HG03064 (cell line): ENCODE data around the gene BCL2L13.

Source experiments
- ATAC-seq: cut with Tn5 transposase; IDR thresholded peaks from one replicate; pipeline ENCODE4 v1.9.1; 2021; ENCODE audit warnings: low read depth; ENCODE audit not compliant: unreplicated experiment

The BCL2L13 gene

DNA sequence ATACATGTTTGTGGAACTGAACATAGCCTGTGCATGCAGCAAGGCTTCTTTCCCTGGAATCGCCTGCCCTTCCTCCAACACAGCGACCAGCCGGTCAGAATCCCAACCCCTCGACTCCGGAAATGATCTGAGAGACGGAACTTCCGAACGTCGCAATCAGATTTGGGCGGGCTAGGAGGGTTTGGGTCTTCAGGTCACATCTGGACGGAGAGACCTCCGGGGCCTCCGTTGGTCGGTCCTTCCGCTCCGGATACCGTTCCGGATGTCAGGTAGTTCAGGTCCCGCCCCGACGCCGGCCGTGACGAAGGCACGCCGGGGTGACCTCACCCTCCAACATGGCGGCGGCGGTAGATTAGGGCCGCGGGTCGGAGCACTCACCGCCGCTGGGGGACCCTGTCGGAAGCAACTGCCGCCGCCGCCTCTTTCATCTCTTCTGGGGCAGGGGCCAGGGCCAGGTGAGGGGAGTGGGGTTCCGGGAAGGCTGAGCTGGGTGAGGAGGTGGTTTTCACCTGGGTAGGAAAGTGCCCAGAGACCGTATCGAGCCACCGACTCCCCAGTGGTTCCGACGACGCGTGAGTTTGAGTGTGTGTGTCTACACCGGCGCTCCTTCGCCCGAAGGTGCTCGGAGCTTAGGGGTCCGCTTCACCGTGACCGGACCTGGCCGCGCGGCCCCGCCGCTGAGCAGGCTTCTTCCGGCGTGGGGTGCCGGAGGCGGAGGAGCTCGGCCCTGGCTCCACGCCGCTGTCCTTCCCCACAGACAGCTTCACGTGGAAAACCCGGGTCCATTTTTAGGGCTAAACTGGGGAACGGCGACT, at the start of gene BCL2L13:
Gene BCL2L13, plus strand, starts transcription at position 326 of the 815 bp plus-strand sequence. CDS start 16,955 bp downstream, outside the sequence.
- peak; percentile 97 for ATAC-seq

DNA sequence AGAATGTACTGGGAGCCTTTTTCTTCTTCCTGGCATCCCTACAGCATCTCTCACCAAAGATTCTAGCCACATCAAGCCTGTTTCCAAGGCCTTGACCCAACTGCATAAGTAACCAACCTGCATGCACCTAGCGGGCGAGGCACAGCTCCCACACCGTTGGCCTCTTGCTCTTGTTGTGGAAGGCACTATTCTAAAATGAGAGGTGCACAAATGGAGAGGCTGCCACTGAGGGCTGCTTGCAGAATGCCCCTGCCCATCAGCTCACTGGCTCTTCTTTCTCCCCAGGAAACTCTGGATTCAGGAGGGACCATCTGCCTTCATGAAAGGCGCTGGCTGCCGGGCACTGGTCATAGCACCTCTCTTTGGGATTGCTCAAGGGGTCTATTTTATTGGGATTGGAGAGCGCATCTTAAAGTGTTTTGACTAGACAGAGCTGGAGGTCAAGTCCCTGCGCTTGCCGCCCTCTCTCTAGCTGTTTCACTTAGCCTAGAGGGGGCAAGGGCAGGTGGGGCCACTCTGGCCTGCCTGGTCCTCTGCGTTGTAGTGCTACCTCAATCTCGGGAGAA, 48.7 kb upstream of the BCL2L13 start:
- ATAC-seq, result no peak

DNA sequence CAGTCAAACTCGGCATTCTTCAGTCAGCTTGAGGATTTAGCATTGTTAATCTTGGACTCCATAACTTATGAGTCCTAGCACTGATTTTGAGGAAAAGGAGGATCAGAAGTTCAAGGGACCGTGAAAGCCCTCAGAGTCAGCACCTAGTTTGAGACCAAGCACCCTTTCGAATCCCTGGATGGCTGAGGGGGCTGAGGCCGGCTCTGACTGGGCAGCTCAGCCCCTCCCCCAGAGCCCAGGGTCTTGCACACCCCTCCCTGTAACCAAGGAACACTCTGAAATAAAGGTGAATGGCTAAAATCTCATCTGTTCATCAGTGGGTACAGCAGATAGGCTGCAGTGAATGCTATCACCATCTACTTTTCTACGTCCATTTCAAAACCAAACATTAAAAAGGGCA, 48.0 kb upstream of the BCL2L13 start:
- ATAC-seq, result no peak

- ATAC-seq, result no peak
Measured at GRCh38 chr22:17592201-17592600, 46.4 kb upstream of the BCL2L13 start.

GRCh38 chr22:17596226-17596625, 42.3 kb upstream of the BCL2L13 start:
- ATAC-seq, result no peak

GRCh38 chr22:17597217-17597616, 41.3 kb upstream of the BCL2L13 start:
- no peak for ATAC-seq

- no peak for ATAC-seq
Measured at GRCh38 chr22:17598318-17598717, 40.2 kb upstream of the BCL2L13 start.

DNA sequence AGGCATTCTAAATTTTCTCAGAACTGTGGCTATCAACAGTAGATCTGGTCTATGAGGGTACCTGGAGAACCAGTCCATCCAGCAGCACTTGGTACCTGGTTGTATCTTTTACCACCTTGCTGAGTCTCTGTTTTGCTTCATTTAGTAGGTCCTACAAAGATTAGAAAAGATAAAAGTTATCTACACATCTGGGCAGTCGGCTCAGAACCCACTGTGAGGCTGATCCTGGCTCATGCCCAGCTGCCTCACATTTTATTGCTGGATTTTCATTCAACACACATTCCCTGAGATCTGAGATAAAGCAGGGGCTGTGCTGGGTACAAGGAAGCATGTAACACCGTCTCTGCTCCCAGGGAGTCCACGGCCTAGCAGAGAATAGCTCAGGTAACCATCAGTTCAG, 37.5 kb upstream of the BCL2L13 start:
- no peak for ATAC-seq

DNA sequence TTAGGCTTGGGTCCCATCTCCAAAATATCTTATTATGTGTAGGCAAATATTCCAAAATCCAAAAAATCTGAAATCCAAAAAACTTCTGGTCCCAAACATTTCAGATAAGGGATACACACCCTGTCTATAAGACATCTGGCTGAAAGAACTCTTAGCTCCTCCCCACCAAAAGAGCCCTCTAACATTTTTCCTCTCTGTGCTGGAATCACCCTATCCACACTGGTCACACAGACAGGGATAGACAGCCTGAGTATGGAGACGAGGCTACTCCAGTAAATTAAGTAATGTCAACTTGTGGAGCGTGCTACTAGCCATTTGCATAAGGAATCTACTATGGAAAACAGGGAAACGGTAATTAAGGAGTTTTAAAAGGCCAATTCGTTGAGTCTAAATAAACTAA, 34.9 kb upstream of the BCL2L13 start:
- no peak for ATAC-seq

DNA sequence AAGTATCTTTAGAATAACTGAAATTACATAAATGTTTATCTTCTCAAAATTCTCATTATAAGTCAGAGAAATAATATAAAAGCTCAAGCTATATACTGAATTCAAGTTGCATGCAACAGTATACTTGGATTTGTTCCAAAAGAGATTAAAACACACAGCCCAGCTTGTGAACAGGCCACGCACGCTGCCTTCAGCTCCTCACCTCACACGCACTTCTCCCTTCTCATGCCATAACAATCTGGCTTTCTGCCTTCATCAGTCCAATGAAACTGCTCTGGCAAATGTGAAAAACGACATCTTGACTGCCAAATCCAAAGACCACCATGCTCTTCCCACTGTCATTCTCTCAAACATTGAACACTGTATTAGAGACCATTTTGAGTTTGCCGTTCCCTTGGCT, 32.1 kb upstream of the BCL2L13 start:
- ATAC-seq, result no peak

GRCh38 chr22:17607891-17608521, 30.6 kb upstream of the BCL2L13 start:
- ATAC-seq, result no peak

GRCh38 chr22:17612057-17612456, 26.5 kb upstream of the BCL2L13 start:
- ATAC-seq, result no peak

DNA sequence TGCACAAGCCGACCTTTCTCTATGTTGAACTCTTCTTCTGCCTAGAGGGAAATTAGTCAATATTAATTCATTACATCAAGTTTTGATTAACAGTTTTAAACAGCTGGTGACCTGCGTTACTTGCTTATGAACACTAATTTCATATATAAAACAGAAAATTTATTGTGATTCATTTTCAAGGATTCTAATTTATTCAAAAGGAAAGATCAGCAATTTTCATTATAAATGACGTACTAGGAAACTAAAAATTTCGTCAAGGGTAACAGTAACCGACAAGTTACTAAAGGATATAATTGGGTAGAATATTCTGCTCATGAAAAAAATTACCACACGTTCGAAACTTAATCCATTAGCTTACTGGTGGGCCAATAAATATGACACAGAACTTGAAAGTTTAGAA, 25.3 kb upstream of the BCL2L13 start:
- no peak for ATAC-seq

- ATAC-seq, result no peak
Measured at GRCh38 chr22:17627961-17628405, 10.6 kb upstream of the BCL2L13 start.

GRCh38 chr22:17628406-17629172, 10.0 kb upstream of the BCL2L13 start, which contains the start of gene ATP6V1E1:
Gene ATP6V1E1, minus strand, starts transcription at chr22:17628749. Its CDS starts 114 bp downstream, at chr22:17628635.
- ATAC-seq, result peak; percentile 95

DNA sequence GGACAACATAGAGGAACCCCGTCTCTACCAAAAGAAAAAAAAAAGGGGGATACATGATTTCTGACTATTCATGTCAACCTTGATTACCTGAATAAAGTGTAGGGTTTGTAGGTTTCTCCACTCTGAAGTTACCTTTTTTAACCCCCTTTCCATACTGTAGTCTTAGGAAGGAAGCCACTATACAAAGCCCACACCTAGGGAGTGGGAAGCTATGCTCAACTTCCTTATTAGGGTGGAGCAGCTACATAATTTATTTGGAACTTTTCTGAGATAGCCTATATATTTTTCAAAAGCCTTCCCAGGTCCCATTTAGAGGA, 9.4 kb upstream of the BCL2L13 start:
- ATAC-seq, result no peak

DNA sequence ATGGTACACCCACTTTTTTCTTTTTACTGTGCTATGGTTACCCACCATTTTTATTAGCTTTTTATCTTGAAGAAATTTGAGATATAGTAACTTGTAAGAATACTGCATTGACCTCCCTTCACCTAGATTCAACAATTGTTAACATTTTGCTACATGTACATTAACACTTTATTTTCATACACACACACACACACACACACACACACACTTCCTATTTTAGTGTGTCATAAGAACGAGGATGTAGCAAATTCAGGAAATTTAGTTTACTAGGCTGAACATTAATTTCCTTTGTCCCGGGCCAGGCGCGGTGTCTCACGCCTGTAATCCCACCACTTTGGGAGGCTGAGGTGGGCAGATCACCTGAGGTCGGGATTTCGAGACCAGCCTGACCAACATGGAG, 8.9 kb upstream of the BCL2L13 start:
- ATAC-seq, result no peak

DNA sequence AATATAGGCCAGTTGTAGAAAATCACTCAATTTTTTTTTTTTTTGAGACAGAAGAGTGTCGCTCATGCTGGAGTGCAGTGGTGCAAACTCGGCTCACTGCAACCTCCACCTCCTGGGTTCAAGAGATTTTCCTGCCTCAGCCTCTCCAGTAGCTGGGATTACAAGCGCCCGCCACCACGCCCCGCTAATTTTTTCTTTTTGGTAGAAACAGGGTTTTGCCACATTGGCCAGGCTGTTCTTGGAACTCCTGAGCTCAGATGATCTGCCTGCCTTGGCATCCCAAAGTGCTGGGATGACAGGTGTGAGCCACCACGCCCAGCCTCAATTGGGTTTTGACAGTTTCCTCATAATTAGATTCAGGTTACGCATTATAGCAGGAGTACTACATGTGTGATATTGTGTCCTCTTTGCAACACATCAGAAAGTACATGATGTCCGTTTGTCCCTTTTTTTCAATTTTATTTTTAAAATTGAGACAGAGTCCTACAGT, 7.4 kb upstream of the BCL2L13 start:
- ATAC-seq, result no peak

DNA sequence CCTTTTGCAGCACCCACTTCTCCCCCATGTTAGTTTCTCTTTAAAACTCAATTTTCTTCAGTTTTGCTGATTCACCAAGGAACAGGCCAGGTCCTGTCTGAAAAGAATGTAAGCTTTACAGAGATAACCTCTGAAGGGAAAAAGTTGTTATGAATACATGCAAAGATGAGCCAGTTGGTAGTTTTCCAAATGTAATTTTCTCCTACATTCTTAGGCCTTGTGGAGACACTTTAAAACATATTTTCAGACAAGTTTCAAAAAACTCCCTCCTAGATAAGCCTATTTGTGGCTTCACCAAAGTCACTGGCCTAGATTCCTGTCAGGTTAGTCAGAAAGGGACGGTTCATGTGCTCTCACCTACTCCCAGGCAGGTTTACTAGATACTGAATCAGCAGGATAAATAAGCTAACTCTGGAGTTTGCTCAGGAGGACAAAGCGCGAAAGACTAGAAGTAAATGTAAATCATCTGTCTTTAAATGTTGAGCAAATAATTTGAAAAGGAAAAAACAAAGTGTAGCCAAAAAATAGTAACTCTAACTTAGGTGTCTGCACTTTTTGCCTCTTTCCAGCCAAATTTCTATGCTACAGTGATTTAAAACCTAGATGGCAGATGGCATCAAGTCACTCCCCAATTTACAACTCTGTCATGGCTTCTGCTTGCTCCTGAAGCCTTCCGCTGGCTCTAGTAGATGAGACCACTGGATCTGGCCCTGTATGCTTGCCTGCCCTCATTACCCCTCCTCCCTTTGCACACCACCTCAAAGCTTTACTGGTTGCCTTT, 5.2 kb upstream of the BCL2L13 start:
- no peak for ATAC-seq

GRCh38 chr22:17633998-17634323, 4.6 kb upstream of the BCL2L13 start:
- no peak for ATAC-seq
